HTERT RPE-1 (cell line): ENCODE data around the gene MYADML2.

ENCODE experiments used
- in situ Hi-C: fragments of 300-500 bp; cut with MboI; formaldehyde crosslinking; loops from 4 replicates; pipeline ENCODE4 v1.14.3; 2020; ENCODE audit warnings: low sequenced_read_pairs

Gene MYADML2

GRCh38 chr17:81912441-81913309, 34.4 kb downstream of the MYADML2 start:
- in situ Hi-C loops, result no loop called here

- in situ Hi-C loops, result no loop called here
Observed at GRCh38 chr17:81911969-81912368, 35.1 kb downstream of the MYADML2 start.

GRCh38 chr17:81911277-81911961, 35.6 kb downstream of the MYADML2 start, which contains the start of gene PCYT2:
Gene PCYT2, minus strand, starts transcription at chr17:81911399. Its CDS starts 44 bp downstream, at chr17:81911355.
- in situ Hi-C loops, result no loop called here

GRCh38 chr17:81910840-81911276, 36.2 kb downstream of the MYADML2 start:
- in situ Hi-C loops, result no loop called here

GRCh38 chr17:81909966-81910839, 36.8 kb downstream of the MYADML2 start:
- in situ Hi-C loops, result no loop called here

- in situ Hi-C loops, result no loop called here
Observed at GRCh38 chr17:81909231-81909630, 37.8 kb downstream of the MYADML2 start.

- in situ Hi-C loops, result no loop called here
Observed at GRCh38 chr17:81908793-81909192, 38.2 kb downstream of the MYADML2 start.

- in situ Hi-C loops, result no loop called here
Observed at GRCh38 chr17:81907219-81908145, 39.6 kb downstream of the MYADML2 start.

- in situ Hi-C loops, result no loop called here
Observed at GRCh38 chr17:81906476-81907218, 40.4 kb downstream of the MYADML2 start.

- in situ Hi-C loops, result no loop called here
Observed at GRCh38 chr17:81905993-81906392, 41.0 kb downstream of the MYADML2 start.

GRCh38 chr17:81905424-81905875, 41.6 kb downstream of the MYADML2 start:
- in situ Hi-C loops, result no loop called here

- in situ Hi-C loops, result no loop called here
Observed at GRCh38 chr17:81904600-81905423, 42.2 kb downstream of the MYADML2 start.

GRCh38 chr17:81903896-81904599, 43.0 kb downstream of the MYADML2 start:
- in situ Hi-C loops, result no loop called here

GRCh38 chr17:81903415-81903831, 43.6 kb downstream of the MYADML2 start:
- in situ Hi-C loops, result no loop called here

- in situ Hi-C loops, result no loop called here
Observed at GRCh38 chr17:81902653-81903414, 44.2 kb downstream of the MYADML2 start.

GRCh38 chr17:81902023-81902652, 44.9 kb downstream of the MYADML2 start, which contains the start of gene NPB:
Gene NPB, plus strand, starts transcription at chr17:81902238. Its CDS starts 40 bp downstream, at chr17:81902278.
- in situ Hi-C loops, result no loop called here
